ELF-1 (cell line): Measurements from ENCODE around the gene SMAD6.

Experiments
- DNase-seq: peaks from one replicate; pipeline ENCODE4 v3.0.0-alpha.2; 2016; ENCODE audit warnings: low read depth, low spot score

Gene SMAD6

DNA sequence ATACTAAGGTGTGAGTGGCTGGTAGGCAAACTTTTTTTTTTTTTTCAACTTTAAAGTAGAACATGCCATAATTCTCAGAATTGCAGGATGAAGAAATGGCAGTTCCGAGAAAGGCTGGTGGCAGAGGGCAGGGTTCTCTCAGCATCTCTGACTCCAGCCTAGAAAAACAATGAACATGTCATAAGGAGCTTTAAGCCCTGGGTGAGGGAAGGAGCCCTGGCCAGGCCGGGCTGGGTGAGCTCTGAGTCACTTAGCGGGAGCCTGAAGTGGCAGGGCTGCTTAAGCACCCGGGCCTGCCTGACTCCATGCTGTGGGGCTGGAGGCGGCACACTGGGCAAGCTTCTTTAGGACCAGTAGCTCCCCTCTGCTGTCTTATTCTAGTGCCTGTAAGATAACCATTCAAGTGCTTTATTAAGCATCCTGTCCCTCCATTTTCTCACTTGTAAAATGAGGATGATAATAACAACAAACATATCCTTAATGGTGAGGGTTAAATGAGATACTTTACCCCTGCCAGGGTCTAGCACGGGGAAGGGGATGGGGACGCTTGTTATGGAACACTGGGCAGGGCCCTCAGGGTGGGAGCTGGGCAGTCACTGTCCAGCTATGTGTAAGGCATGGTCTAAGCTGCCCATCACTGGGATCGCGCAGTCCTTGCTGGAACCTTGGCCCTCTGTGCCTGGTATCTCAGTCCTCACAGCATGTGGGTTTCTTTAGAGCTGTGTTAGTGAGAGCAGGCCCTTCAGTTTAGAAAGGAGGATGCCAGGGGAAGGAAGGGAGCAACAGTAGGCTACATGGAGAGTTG lies 18.4 kb downstream of the SMAD6 start:
- DNase-seq: no peak

DNA sequence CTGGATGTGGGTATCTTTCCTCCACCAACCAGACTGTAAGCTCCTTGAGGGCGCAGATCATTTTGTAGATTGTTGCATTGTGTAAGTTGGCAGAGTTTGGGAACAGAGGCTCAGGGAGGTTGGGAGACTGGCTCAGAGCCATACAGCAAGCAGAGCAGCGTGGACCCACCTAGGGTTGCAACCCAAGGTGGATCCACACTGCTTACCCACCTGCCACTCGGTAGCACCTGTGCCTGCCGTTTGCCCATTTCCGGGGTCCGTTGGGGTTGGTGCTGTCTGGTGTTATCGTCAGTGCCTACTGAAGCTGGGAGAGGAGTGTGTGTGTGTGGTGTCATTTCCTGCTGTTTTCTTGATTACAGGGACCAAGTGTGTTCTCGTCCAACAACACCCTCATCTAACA lies 19.0 kb downstream of the SMAD6 start:
- DNase-seq: no peak

DNA sequence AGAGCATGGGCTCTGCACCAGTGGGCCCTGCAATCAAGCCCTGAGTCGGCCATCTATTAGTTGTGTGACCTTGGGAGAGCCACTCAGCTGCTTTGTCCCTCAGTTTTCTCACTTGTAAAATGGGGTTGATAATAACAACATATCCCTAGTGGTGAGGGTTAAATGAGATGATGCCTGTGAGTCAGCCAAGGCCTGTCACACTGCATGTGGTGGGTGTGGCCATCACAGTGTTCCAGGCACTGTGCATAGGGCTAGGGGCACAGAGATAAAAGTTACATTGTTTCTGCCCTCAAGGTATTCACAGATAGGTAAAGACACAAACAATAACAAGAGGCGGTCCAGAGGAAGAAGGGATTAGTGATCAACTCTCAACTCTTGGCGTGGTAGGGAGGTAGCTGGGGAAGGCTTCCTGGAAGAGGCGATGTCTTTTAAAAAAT lies 19.5 kb downstream of the SMAD6 start:
- peak; percentile 41 for DNase-seq

DNA sequence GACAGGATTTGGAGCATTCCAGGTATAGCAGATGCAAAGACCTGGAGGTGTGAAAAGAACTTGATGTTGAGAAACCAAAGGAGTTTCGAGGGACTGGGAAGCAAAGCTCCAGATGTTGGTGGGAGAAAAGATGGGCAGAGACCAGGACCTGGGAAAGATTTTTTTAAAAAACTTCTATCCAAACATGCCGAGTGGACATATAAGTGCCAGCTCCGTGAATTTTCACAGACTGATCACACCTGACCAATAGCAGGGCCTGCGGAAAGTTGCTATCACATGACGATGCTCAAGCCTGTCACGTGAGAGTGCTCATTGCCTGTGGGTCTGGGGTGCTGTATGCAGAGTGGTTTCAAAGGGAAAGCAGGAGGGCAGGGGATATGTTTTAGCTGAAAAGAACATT lies 19.9 kb downstream of the SMAD6 start:
- no peak for DNase-seq

DNA sequence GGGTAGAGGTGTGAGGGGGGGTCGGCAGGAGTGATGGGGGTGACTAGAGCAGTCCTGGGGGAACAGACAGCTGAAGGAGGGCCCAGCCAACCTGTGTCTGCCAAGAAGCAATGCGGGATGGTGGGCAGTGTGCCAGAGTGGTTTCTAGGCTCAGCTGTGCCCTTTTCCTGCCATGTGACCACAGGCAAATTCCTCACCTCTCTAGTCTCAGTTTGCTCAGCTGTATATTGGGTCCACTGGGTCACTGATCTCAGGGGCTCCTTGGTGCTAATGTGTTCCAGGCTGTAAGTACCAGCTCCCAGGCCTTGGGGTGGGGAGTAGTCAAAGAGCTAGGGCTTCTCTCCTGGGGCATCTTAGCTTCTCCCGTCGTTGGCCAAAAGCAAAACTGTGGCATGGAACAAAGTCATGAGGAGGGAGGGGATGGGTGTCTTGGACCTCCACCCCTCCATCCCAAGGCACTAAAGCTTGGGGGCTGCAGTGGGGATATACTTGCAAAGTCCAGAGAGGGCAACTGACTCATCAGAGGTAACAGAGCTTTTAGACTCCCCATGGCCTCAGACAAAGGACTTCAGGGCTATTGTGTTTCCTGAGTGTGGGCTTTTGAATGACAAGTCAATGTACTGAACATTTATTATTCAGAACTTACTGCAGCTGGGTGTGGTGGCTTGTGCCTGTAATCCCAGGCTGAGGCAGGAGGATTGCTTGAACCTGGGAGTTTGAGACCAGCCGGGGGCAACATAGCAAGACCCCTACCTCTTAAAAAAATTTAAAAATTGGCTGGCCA lies 20.9 kb downstream of the SMAD6 start:
- DNase-seq: no peak

DNA sequence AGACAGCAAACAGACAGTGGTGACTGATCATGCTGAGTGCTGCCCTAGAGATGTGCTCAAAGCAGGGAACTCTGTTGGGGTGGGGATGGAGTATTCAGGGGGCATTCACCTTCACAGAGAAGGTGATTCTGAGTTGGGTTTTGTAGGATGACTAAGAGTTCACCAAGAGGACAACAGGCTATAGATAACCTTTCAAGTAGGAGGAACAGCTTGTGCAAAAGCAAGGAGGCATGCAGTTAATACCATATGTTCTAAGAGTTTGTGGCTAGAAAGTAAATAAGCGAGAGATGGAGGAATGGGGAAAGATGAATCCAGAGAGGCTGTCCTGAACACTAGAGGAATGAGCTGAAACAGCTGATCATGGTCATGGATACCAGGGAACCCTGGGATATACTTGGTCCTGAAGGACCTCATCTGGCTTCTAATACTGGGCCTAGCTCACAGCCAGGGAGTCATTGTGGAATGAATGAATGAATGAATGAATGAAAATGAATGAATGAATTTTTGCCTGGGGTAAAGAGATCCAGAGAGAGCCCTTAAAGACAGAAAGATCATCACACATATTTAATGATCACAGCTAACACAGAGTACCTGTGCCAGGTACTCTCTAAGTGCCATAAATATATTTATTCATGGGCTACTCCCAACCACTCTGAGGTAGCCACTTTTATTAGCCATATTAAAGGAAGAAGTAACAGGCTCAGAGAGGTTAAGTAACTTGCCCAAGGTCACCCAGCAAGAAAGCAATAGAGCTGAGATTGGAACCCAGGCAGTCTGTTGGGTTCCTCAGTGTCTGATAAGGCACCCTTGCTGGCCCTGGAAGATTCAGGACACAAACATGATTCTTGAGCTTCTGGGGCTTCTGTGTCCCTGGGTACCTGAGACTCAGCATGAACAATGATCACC lies 22.0 kb downstream of the SMAD6 start:
- DNase-seq: no peak

DNA sequence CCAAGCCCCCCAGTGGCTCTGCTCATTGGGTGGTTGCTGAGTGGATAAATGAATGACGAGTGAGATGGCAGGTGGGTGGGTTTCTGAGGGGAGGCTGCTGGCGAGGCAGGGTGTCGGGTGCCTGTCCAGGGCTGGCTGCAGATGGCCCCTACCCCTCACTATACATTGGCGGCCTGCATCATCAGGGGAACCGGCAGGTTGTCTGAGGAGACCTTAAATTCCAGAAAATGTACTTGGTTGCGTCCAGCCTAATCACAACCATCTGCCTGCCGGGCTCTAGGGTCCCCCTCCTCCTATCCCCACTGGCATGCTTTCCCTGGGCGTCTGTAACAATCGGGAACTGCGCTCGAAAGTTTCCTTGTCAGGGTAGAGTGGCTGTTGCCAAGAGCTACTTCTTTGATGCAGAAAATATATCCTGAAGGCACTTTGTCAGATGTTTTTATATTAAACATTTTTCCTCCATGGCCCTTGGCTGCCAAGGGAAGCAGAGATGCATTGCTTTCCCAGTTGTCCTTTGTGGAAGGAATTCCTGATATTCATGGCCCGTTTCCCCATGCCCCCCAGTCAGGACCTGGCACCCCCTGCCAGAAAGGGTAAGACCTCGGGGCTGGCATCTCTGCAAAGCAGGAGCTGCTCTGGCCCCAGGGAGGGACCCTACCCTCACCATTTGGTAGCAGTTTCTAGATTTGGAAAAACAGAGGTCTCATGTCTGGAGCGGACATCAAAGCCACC lies 22.9 kb downstream of the SMAD6 start:
- no peak for DNase-seq

DNA sequence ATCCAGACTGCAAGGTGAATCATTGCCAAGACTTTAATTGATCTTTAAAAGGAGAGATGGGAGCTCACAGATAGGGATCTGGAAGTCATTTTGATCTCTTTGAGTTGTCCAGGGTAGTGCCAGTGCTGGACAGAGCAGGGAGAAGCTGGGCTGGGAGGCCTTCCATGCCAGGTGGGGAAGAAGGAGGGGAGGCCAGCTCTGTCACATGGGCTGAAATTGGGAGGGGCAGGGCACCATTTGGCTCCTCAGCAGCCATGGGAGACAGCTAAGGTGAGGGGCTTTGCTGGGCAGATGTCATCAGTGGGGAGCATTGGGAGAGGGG lies 23.4 kb downstream of the SMAD6 start:
- DNase-seq: no peak

DNA sequence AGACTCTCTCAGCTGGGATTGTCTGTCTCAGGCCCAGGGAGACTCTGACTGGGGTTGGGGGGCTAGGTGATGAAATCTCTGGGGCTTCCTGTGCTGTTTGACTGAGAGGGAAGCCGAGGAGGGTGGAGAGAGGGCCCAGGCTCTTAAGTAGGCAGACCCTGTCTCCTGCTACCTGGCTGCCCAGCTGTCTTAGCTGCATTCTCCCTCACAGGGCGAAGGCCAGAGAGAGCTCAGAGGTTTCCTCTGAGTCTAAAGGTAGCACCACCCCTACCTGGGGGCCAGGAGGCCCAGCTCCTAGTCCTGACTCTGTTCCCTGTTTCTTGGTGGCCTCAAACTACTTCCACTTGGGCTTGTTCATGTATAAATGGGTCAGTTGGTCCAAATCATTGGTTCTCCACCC lies 24.4 kb downstream of the SMAD6 start:
- DNase-seq: no peak

DNA sequence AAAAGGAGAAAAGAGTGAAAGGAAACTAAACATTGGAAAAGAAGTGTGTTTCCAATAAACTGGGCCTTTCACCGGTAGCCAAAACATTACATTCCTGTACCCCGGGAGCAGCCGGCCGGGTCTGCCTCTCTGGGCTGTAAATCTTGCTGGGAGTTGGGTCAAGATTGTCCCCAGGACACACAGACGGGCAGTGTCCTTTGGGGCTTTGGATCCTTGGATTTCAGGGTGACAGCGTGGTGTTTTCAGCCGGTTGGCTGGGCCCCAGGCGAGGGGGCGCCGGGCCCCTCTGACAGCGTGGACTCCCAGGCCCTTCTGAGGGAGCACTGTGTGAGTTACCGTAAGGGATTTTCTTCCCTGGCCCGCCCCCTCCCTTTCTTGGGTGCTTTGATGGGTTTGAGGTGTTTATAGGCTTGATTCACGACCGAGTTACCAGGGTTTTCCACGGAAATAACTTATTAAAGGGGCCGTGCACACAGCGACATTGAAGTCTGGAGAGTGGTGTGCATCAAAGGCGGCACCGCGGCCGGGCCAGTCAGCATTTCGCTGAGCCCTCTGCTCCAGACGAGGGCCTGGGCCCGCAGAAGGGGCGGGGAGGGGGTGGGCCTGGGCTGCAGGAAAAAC lies 27.4 kb downstream of the SMAD6 start:
- DNase-seq: peak; percentile 61

DNA sequence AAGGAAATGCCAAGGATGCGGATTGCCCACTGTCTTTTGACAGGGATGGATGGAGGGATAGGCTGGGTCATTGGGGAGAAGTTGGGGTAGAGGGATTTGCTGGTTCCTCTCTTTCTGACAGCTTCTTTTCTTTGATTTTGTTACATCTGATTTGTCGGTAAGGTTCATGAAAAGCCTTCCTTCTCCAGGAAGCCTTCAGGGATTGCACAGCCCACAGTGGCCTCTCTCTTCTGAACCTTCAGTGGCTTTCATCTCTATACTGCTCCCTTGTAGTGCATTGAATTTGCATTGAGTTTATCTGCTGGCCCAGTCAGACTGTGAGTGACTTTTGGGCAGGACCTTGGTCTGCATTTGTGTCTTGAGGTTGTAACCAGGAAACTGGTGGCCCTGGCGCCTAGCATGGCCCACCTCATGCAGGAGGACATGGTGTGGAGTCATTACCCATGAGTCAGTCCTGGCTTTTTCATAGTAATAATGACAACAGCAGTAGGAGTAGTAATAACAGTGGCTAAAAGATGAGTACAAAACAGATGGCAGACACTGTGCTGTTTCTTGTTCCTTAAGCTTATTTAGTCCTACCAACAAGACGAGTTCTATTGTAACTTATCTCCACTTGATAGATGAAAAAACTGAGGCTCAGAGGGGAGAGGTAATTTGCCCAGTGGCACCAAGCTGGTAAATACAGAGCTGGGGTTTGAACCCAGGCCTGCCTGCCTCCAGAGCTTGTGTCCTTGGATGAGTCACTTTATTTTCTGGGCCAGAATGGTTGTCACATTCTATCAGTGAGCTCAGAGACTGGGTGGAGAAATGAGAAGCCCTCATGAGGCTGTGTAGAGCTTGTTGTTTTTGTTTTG lies 28.4 kb downstream of the SMAD6 start:
- DNase-seq: no peak

DNA sequence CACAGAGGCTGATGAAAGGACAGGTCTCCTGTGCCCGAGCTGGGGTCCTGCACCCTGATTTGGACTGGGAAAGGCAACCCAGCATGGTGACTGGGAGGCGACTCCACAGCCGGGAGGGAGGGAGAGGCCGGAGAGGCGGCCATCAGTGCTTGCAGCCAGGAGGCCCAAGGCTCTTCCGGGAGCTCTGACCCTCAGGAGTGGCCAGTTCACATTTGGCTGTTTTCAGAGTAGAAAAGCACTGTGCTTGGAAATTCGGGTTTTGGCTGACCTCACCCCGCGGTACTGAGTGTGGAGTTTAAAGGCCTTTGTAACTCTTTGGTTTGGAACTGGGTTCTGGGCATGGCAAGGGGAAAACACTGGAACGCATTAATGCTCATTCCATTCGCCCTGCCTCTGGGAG lies 31.9 kb downstream of the SMAD6 start:
- DNase-seq: no peak

DNA sequence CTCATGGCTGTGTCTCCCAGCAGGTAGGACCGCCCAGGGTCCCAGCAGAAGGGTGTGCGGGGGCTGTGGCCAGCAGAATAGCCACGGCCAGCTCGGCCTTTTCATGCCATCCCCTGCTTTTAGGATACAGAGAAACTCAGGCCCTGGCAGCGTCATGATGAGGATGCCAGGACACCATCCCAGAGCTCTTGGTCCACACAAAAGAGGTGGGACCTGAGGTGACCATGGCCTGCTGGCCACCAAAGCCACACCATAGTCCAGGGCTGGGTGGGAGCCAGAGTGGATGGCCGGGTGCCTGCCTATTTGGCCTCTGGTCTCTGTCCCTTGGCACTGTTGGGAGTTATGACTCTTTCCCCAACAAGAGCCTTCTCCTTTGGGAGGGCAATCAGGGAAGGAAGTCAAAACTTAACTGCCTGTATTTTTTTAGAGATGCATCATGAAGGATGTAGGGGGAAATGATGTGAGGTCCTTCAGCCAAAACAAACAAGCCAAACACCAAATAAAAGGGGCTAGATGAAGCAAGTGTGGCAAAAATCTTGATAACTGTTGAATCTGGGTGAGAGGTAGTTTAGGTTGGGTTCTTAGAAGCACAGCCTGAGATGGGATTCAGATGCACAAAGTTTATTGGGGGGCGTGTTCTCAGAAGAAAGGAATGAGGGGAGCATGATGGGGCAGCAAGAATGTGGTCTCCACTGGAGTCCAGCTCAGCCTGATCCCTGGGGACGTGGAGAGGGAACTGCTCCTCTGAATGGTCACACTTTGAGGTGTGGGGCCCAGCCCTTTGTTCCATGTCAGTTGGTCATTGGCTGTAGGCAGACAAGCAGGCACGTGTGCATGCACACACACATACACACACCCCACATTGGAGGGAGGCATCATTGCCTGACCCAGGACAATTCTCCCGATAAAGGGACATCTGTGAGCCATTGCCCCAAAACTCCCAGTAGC lies 33.2 kb downstream of the SMAD6 start:
- no peak for DNase-seq

DNA sequence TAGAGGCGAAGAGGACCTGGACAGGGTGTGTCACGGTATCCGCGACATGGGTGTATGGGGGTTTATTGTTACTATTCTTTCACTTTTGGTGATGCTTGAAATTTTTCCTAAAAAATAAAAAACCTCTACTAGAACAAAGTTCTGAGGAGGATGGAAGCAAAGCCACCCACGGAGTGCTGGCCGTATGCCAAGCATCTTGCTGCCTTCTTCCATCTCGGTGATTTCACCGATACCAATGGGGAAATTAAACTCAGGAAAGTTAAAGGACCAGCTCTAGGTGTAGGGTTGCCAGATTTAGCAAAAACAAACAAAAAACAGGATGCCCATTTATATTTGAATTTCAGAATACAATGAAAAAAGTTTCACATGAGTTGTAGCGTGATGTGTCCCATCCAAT lies 33.9 kb downstream of the SMAD6 start:
- DNase-seq: no peak

DNA sequence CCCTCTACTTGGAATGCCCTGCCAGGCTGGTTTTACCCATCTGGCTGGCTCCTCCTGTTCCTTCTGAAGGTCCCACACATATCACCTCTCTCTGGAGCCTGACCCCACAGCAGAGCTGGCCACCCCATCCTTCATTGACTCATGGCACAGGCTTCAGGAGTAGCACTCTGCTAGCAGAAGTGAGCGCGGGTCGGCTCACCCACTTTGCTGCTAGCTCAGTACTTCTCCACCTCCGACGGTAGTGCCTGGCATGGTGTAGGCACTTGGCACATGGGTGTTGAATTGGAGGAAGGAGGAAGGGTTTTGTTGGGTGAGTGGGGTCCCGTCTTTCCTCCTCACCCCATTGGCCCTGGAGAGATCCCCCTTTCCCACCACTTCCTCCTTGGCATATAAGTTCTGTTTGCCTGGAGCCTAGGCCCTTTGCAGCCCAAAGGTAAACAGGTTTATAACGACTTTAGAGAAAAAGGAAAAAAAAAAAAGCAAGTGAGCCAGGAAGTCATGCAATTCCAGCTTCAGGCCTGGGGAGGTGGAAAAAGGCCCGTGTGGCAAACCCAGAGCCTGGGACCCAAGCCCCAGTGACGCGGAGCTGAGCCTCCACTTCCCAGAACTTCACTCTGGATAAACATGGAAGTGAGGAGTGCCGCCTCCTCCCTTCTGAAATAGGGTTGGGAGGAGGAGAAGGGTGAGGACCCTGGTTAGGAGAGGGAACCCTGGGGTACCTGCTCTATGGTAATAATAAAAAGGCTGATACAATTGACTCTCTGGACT lies 35.4 kb downstream of the SMAD6 start:
- no peak for DNase-seq

DNA sequence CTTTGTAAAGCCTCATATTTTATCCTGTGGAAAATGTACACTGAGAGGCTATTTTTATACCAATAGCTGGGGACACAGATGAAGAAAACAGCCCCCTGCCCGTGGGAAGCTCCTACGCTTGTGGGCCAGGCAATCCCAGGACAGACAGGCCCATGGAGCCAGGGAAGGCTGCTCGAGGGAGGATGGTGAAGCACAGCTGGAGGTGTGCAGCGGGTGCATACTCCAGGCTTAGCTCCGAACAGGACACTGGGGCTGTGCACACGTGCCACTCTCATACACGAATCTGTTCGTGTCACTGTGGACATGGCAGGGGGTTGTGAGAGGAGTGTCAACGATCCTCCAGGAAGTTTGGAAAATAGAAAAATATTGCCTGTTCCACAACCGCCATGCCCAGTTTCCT lies 36.1 kb downstream of the SMAD6 start:
- no peak for DNase-seq

DNA sequence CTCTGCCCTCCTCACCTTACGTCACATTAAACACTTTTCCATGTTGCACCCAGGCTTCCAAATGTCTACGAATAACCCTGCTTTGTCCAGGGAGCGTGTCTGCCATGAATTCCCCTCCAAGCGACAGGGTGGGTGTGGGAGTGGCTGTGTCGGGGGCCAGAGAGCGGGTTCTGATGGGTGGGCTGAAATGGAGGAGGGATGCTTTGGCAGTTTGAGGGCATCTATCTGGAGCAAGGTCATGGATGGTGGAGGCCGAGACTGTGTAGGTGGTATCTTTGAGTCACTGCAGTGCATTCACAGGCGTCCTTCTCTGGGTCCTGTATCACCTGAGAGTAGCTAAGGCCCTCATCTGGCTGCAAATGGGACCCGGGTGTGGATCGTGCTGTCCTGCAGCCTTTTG lies 36.6 kb downstream of the SMAD6 start:
- DNase-seq: no peak

DNA sequence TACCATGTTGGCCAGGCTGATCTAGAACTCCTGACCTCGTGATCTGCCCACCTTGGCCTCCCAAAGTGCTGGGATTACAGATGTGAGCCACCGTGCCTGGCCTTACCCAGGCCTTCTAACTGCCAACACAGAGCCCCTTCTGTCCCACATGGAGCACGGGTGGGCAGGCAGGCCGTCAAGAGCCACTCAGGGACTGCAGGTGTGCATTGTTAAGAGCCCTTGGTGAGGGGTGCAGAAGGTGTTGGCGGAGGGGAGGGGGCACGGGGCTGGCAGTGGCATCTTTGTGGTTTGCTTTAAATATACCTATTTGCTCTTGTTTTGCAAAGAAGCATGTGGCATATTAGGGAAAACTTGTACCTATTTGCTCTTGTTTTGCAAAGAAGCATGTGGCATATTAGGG lies 37.3 kb downstream of the SMAD6 start:
- no peak for DNase-seq
